ENCODE data around the gene DMAC2. TPM values are rescaled to one million over a fixed set of nuclear protein-coding genes. Genes with fewer than 3 reads are reported as not detected.
A peak's percentile ranks its signal among the peaks of the same experiment; 100 is the strongest.

The DMAC2 gene
- total and polyA plus RNA-seq, 2 donors (not counting 3 experiments of a cell fraction or from before 2014, with no cell fraction given) = 65.4 to 137 TPM

DNA sequence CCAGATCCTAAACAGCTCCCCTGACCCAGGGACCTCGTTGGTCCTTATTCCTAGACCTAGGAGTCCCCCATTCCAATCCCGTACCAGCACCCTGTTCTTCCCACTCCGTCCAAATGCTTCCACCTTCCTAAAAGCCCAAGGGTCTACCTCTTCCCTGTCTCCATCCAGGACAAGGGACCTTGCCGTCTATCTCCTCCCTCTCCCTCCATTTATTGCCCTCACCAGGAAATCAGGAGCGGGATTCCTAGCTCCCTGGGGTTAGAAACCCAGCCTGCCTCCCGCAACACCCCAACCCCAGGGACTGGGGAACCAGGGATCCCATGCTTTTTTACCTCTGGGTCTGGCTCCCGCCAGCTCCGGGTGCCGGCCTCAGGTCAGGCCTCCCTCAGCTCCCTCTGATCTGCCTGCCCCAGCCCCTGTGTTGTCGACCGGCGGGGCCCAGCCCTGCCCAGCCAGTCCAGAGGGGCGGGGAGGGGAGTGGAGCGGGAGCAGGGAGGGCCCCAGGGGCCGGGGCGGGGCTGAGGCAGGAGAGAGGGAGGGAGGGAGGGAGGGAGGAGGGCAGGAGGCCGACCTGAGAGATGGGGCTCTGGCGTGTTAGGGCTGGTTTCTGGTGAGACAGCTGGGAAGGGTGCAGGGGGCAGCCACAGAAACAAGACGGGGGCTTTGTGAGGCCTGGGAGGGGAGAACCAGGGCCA is 12.6 kb downstream of the DMAC2 start, which contains the start of gene B3GNT8:
Gene B3GNT8 (minus strand): TSS at position 423 of the 695 bp plus-strand sequence. CDS start 596 bp downstream, outside the sequence.
- peak; percentile 91 for FAIRE-seq
- Histone ChIP-seq H3K27ac (ENCODE audit: insufficient read depth, low read depth, low read length) (peak within 1 kb of the TSS; percentile 62), H3K4me1 (ENCODE audit: control insufficient read depth, extremely low read depth, insufficient read depth, low read length) (peaks cover 25% of the 10 kb centered on the region), H4K20me1 (replicated peaks; ENCODE audit: control insufficient read depth, extremely low read depth, insufficient read depth, low read length) (no peaks in the 10 kb centered on the region), H2AFZ (ENCODE audit: low read depth, low read length) (peak within 1 kb of the TSS; percentile 73), H3K9ac (replicated peaks; ENCODE audit: extremely low read depth, insufficient read depth, low read length) (peak within 1 kb of the TSS; percentile 53), H3K9me3 (replicated peaks; ENCODE audit: control insufficient read depth, insufficient read depth, low read length) (no peaks in the 10 kb centered on the region), H3K9me1 (replicated peaks; ENCODE audit: control insufficient read depth, extremely low read depth, insufficient read depth, low read length) (no peaks in the 10 kb centered on the region), H3K36me3 (ENCODE audit: control insufficient read depth in 2 of 2, extremely low read depth in 1 of 2, insufficient read depth in 2 of 2, low read length in 2 of 2) (peaks cover 0 to 24% of the 10 kb centered on the region in 2 experiments), H3K4me2 (ENCODE audit: insufficient read depth, low read length) (peak within 1 kb of the TSS; percentile 50), H3K79me2 (ENCODE audit: control insufficient read depth, insufficient read depth, low read length) (peaks cover 5% of the 10 kb centered on the region), H3K4me3 (replicated peaks in 1 of 3; ENCODE audit: insufficient read depth in 1 of 3, low read depth in 1 of 3, low read length in 3 of 3) (peak within 1 kb of the TSS; percentile 41 to 49 (median 41)), H3K27me3 (ENCODE audit: control insufficient read depth in 2 of 2, insufficient read depth in 2 of 2, low read length in 2 of 2) (no peaks in the 10 kb centered on the region)
- intact Hi-C loops (cut with micrococcal nuclease) (loop anchor here (1.0 to 2.0 kb wide), 3 partner anchors 30 to 73 kb away; partner anchors contain the start of genes B9D2, BCKDHA and EXOSC5), dilution Hi-C loops (cut with MboI; ENCODE audit: extremely low pct_ligation_motif_present, low sequenced_read_pairs) (no loop called here)
- ChIA-PET CTCF (interaction anchor here (0.8 to 4.1 kb wide), 9 partner anchors 12 to 1953 kb away, joined by 3 to 17 read pairs (median 3); no protein-coding TSS in a partner anchor), POLR2A (interaction anchor here (0.7 kb wide), 1 partner anchor 59 kb away, joined by 3 read pairs; no protein-coding TSS in a partner anchor)
- no TSS peak for BruUV-seq (replicated peaks)
- TF ChIP-seq MYC (IDR thresholded peaks at IDR 0.05; ENCODE audit: low read depth, low read length) = no peak
- peak; percentile 51 for TF ChIP-seq POLR2A (IDR thresholded peaks at IDR 0.05; ENCODE audit: low read depth, low read length)
- TF ChIP-seq, protein P1, sequence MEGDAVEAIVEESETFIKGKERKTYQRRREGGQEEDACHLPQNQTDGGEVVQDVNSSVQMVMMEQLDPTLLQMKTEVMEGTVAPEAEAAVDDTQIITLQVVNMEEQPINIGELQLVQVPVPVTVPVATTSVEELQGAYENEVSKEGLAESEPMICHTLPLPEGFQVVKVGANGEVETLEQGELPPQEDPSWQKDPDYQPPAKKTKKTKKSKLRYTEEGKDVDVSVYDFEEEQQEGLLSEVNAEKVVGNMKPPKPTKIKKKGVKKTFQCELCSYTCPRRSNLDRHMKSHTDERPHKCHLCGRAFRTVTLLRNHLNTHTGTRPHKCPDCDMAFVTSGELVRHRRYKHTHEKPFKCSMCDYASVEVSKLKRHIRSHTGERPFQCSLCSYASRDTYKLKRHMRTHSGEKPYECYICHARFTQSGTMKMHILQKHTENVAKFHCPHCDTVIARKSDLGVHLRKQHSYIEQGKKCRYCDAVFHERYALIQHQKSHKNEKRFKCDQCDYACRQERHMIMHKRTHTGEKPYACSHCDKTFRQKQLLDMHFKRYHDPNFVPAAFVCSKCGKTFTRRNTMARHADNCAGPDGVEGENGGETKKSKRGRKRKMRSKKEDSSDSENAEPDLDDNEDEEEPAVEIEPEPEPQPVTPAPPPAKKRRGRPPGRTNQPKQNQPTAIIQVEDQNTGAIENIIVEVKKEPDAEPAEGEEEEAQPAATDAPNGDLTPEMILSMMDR (IDR thresholded peaks at IDR 0.05; ENCODE audit: extremely low read depth in 1 of 2, insufficient read depth in 1 of 2, low read depth in 1 of 2, low read length in 2 of 2) = no peak
- peak; percentile 39 for TF ChIP-seq POLR2AphosphoS5 (IDR thresholded peaks at IDR 0.05; ENCODE audit: insufficient read depth, low read depth, low read length)
- no peak for TF ChIP-seq MAX (IDR thresholded peaks at IDR 0.05; ENCODE audit: insufficient read depth, insufficient read length)
- no peak for TF ChIP-seq EZH2 (IDR thresholded peaks at IDR 0.05; ENCODE audit: borderline replicate concordance, low read depth, low read length, severe bottlenecking)
- no peak for TF ChIP-seq FOS (IDR thresholded peaks at IDR 0.05; ENCODE audit: borderline replicate concordance, insufficient read depth, low read length)
- no peak for TF ChIP-seq GATA2 (IDR thresholded peaks at IDR 0.05; ENCODE audit: insufficient read depth, insufficient read length, low read depth, low read length)
- no peak for TF ChIP-seq JUN (IDR thresholded peaks at IDR 0.05; ENCODE audit: borderline replicate concordance, insufficient read depth, insufficient read length, low read depth)
- DNase-seq (ENCODE audit: low read depth, low spot score) = peak; percentile 60

Data from endothelial cell of umbilical vein (primary cell).